B cell (primary cell): Measurements from ENCODE around the gene TNP2. TPM values are rescaled to one million over a fixed set of nuclear protein-coding genes. Genes with fewer than 3 reads are reported as not detected.

ENCODE experiments used
- ATAC-seq: fragments of 200-7000 bp; cut with Tn5 transposase; one replicate; pipeline ENCODE4 v1.10.0; 2021; ENCODE audit warnings: low read depth, mild to moderate bottlenecking, moderate number of reproducible peaks, moderate library complexity
- CTCF ChIA-PET: fragments of 350-600 bp; sonication (Branson Sonifier 250); formaldehyde crosslinking; loops from one replicate; lab custom pipeline; 2021; ENCODE audit warnings: antibody characterized with exemption, inconsistent platforms; lab: Charles Lee
- POLR2A ChIA-PET: fragments of 350-600 bp; sonication (Branson Sonifier 250); formaldehyde crosslinking; loops from one replicate; lab custom pipeline; 2021; ENCODE audit warnings: antibody characterized with exemption; lab: Charles Lee
- DNase-seq: peaks from one replicate; pipeline ENCODE4 v3.0.0; 2013
- H2AFZ ChIP-seq: 2 replicates; pipeline ENCODE4 v1.6.1; 2012; ENCODE audit warnings: mild to moderate bottlenecking, low read depth, low read length; ENCODE audit not compliant: insufficient read depth, poor library complexity, severe bottlenecking
- H3K27ac ChIP-seq, 2 donors: 1 replicate in 1 of 2; 2 replicates in 1 of 2; pipeline ENCODE4 v1.5.1; 2012 to 2013; ENCODE audit warnings: low read length in 2 of 2, mild to moderate bottlenecking in 2 of 2, moderate library complexity in 1 of 2
- H3K27me3 ChIP-seq, 4 experiments: fragments of 200-600 bp in 1 of 4; sonication (generic) in 1 of 4; replicated peaks in 1 of 4; 1 replicate in 2 of 4; 2 replicates in 2 of 4; pipeline versions ENCODE4 v1.6.1 to v1.7.0; 2013 to 2016; ENCODE audit warnings: low read length in 3 of 4, mild to moderate bottlenecking in 2 of 4, mixed read lengths in 1 of 4, moderate library complexity in 1 of 4; ENCODE audit not compliant: insufficient read depth in 4 of 4, control insufficient read depth in 3 of 4; ENCODE audit errors: control extremely low read depth in 1 of 4
- H3K36me3 ChIP-seq, 2 experiments: replicated peaks in 1 of 2; 1 replicate in 1 of 2; 2 replicates in 1 of 2; pipeline versions ENCODE4 v1.6.1 to v1.7.1; 2013; ENCODE audit warnings: low read length in 1 of 2; ENCODE audit not compliant: insufficient read depth in 2 of 2, control insufficient read depth in 1 of 2; ENCODE audit errors: control extremely low read depth in 1 of 2, extremely low read depth in 1 of 2
- H3K4me1 ChIP-seq, 2 donors: fragments of 200-600 bp in 1 of 2; sonication (generic) in 1 of 2; 1 replicate in 1 of 2; 2 replicates in 1 of 2; pipeline versions ENCODE4 v1.5.1 to v1.6.1; 2013 to 2017; ENCODE audit warnings: low read length in 2 of 2; ENCODE audit not compliant: control insufficient read depth in 2 of 2, insufficient read depth in 2 of 2
- H3K4me2 ChIP-seq: replicated peaks from 2 replicates; pipeline ENCODE3; 2012; ENCODE audit warnings: mild to moderate bottlenecking, low read depth, low read length; ENCODE audit not compliant: poor library complexity, severe bottlenecking
- H3K4me3 ChIP-seq, 5 experiments: fragments of 200-600 bp in 1 of 5; sonication (generic) in 1 of 5; 1 replicate in 3 of 5; 2 replicates in 2 of 5; pipeline versions ENCODE4 v1.5.1 to v1.7.0; 2011 to 2016; ENCODE audit warnings: low read length in 4 of 5, mild to moderate bottlenecking in 4 of 5, low read depth in 2 of 5, control low read depth in 1 of 5, moderate library complexity in 1 of 5; ENCODE audit not compliant: insufficient read depth in 1 of 5; ENCODE audit errors: control extremely low read depth in 1 of 5, extremely low read depth in 1 of 5
- H3K79me2 ChIP-seq: fragments of 200-600 bp; sonication (generic); one replicate; pipeline ENCODE4 v1.6.0; 2016; ENCODE audit warnings: low read length; ENCODE audit not compliant: control insufficient read depth, insufficient read depth
- H3K9ac ChIP-seq: fragments of 200-600 bp; sonication (generic); 2 replicates; pipeline ENCODE4 v1.6.1; 2017; ENCODE audit warnings: mild to moderate bottlenecking, low read length, moderate library complexity
- H3K9me3 ChIP-seq, 3 donors: one replicate each; pipeline versions ENCODE4 v1.6.1 to v1.7.1; 2013; ENCODE audit warnings: low read length in 2 of 3; ENCODE audit not compliant: control insufficient read depth in 2 of 3, insufficient read depth in 1 of 3; ENCODE audit errors: control extremely low read depth in 1 of 3
- H4K20me1 ChIP-seq: 2 replicates; pipeline ENCODE4 v1.6.0; 2012; ENCODE audit warnings: mild to moderate bottlenecking, low read length; ENCODE audit not compliant: insufficient read depth, control insufficient read depth, poor library complexity, severe bottlenecking
- H3K27ac Mint-ChIP-seq: one replicate; pipeline ENCODE4 v1.8.0; 2021; ENCODE audit warnings: mixed read lengths
- H3K27me3 Mint-ChIP-seq: one replicate; pipeline ENCODE4 v1.8.0; 2021; ENCODE audit warnings: mixed read lengths
- H3K4me1 Mint-ChIP-seq: one replicate; pipeline ENCODE4 v1.8.0; 2021; ENCODE audit warnings: mixed read lengths
- H3K4me3 Mint-ChIP-seq: one replicate; pipeline ENCODE4 v1.8.0; 2021; ENCODE audit warnings: mixed read lengths
- H3K9me3 Mint-ChIP-seq: one replicate; pipeline ENCODE4 v1.8.0; 2022; ENCODE audit warnings: mixed read lengths; ENCODE audit not compliant: insufficient read depth
- CTCF ChIP-seq: fragments of 200-600 bp; IDR thresholded peaks from one replicate; pipeline ENCODE4 v1.8.0; 2022; ENCODE audit warnings: antibody characterized with exemption, mild to moderate bottlenecking
- EZH2 ChIP-seq: IDR thresholded peaks from 2 replicates; pipeline ENCODE4 v1.6.1; 2012; ENCODE audit warnings: borderline replicate concordance, low read depth, mild to moderate bottlenecking, moderate library complexity, low read length; ENCODE audit not compliant: insufficient read depth, poor library complexity, severe bottlenecking
- WGBS: methylation state at CpG from one replicate; pipeline ENCODE4 v1.1.5; 2013; ENCODE audit warnings: missing lambda C conversion rate; ENCODE audit not compliant: insufficient coverage; 5-methylcytosine and 5-hydroxymethylcytosine counted together
- intact Hi-C: fragments of 100-400 bp; cut with micrococcal nuclease; formaldehyde crosslinking; loops from one replicate; pipeline ENCODE4 v1.10.0; 2022
- polyA plus RNA-seq: library from polyadenylated mRNA; depleted of rRNA; stranded (reverse); fragments of >200 nt; gene quantifications from 2 replicates; pipeline ENCODE4 v1.2.3, GENCODE V29; 2012
- total RNA-seq, 2 donors: library from RNA; stranded (reverse); fragments of 120-200 nt in 1 of 2; gene quantifications; 1 replicate in 1 of 2; 2 replicates in 1 of 2; pipeline versions ENCODE4 v1.2.3 to v1.2.4, GENCODE V29; 2013 to 2022

Gene TNP2
- total and polyA plus RNA-seq, 2 donors (not counting 1 experiment from before 2014, with no cell fraction given): not detected

GRCh38 chr16:11300560-11300892 is 31.4 kb upstream of the TNP2 start:
- H3K9me3 Mint-ChIP-seq: no peaks in the 10 kb centered on the region
- H4K20me1 ChIP-seq: no peaks in the 10 kb centered on the region
- H3K9me3 ChIP-seq: no peaks in the 10 kb centered on the region
- peaks cover 58% of the 10 kb centered on the region for H3K4me1 Mint-ChIP-seq
- H3K27ac Mint-ChIP-seq: peak overlapping the region; percentile 81
- intact Hi-C loops: no loop called here
- 88% methylated on average over 3 of the region's 7 CpGs for WGBS
- H3K4me3 ChIP-seq: no peak overlapping the region
- no peak overlapping the region for H3K27ac ChIP-seq
- no peak for TF ChIP-seq EZH2
- TF ChIP-seq CTCF: no peak
- no peaks in the 10 kb centered on the region for H3K27me3 ChIP-seq
- H3K79me2 ChIP-seq: no peaks in the 10 kb centered on the region
- ATAC-seq (no peak), DNase-seq (no peak)
- H3K4me3 Mint-ChIP-seq: no peak overlapping the region
- no peaks in the 10 kb centered on the region for H3K36me3 ChIP-seq
- no peak overlapping the region for H2AFZ ChIP-seq
- H3K9ac ChIP-seq: no peak overlapping the region
- POLR2A ChIA-PET: interaction anchor here (4.1 to 4.5 kb wide), 2 partner anchors 9 to 45 kb away, joined by 67 to 118 read pairs; partner anchors contain the start of gene SOCS1
- peak overlapping the region; percentile 17 for H3K4me2 ChIP-seq
- peaks cover 50 to 55% of the 10 kb centered on the region in 2 donors for H3K4me1 ChIP-seq
- no peaks in the 10 kb centered on the region for H3K27me3 Mint-ChIP-seq
- CTCF ChIA-PET: interaction anchor here (1.0 to 4.3 kb wide), 4 partner anchors 10 to 351 kb away, joined by 3 to 136 read pairs (median 125); partner anchors contain the start of gene SOCS1

DNA sequence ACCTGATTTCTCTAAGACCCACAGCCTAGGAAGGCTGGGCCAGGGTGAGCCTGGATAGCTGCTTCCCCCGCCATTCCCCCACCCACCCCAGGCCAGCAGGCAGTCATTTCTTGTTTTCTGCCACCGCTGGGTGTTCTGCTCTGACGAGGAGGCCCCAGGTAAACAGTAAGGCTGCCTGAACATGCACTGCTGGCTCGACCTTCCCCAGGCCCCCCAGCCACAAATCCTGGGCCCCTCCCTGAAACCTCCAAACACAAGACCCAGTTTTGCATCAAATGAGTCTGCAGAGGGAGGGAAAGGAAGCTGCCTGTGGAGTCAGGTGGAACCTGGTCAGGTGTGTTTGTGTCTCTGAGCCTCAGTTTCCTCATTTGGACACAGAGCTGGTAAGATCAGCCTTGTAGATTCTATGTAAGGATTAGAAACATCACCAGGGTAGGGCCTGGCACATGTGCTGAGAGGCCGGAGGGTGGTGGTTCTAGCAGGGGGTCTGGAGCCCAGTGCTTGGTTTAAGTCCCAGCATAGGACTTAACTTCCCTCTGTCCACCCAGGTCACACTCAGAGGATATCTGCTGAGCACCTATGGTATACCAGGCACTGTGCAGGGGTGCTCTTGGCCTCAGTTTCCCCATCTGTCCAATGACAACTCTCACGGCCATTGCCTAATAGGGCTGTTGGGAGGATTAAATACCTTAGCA is 30.9 kb upstream of the TNP2 start:
- 14% methylated on average over 5 of the region's 6 CpGs for whole genome bisulfite sequencing

More for the DNA sequence above, 30.9 kb upstream of the TNP2 start:
- TF ChIP-seq EZH2 (no peak), CTCF (no peak)
- no peak overlapping the region for H3K4me3 ChIP-seq
- no peaks in the 10 kb centered on the region for H3K9me3 Mint-ChIP-seq
- H4K20me1 ChIP-seq: no peaks in the 10 kb centered on the region
- H3K27me3 Mint-ChIP-seq: no peaks in the 10 kb centered on the region
- DNase-seq (no peak), ATAC-seq (no peak)
- H3K4me2 ChIP-seq: peak overlapping the region; percentile 34
- POLR2A ChIA-PET: interaction anchor here (2.6 to 4.5 kb wide), 4 partner anchors 10 to 47 kb away, joined by 11 to 118 read pairs (median 46); partner anchors contain the start of gene SOCS1
- no peaks in the 10 kb centered on the region for H3K9me3 ChIP-seq
- CTCF ChIA-PET: interaction anchor here (1.0 to 4.3 kb wide), 5 partner anchors 11 to 351 kb away, joined by 3 to 136 read pairs (median 120); partner anchors contain the start of gene SOCS1
- H3K27me3 ChIP-seq: no peaks in the 10 kb centered on the region
- H3K27ac ChIP-seq: no peak overlapping the region
- intact Hi-C loops: no loop called here
- H3K27ac Mint-ChIP-seq: peak overlapping the region; percentile 81
- H3K79me2 ChIP-seq: no peaks in the 10 kb centered on the region
- peaks cover 59% of the 10 kb centered on the region for H3K4me1 Mint-ChIP-seq
- H3K4me3 Mint-ChIP-seq: peak overlapping the region; percentile 37
- no peak overlapping the region for H3K9ac ChIP-seq
- H3K4me1 ChIP-seq: peaks cover 48 to 53% of the 10 kb centered on the region in 2 donors
- H2AFZ ChIP-seq: no peak overlapping the region
- no peaks in the 10 kb centered on the region for H3K36me3 ChIP-seq
